ENCODE results near the gene SPDYE6.
"Not testable (repeated sequence)": the region's sequence is repeated elsewhere in the genome, so short reads cannot be mapped to it uniquely, and the experiment has no call there.

SPDYE6 gene

GRCh38 chr7:102356344-102356743 is at the start of gene SPDYE6:
TSS of gene SPDYE6 (minus strand) at chr7:102356444. CDS start at chr7:102356023, 421 bp downstream.
- H3K4me3 ChIP-seq (ENCODE audit: low read depth, low read length): not testable (repeated sequence)

- not testable (repeated sequence) for H3K4me3 ChIP-seq (ENCODE audit: low read depth, low read length)
Observed at GRCh38 chr7:102404862-102405188, 48.6 kb upstream of the SPDYE6 start.

DNA sequence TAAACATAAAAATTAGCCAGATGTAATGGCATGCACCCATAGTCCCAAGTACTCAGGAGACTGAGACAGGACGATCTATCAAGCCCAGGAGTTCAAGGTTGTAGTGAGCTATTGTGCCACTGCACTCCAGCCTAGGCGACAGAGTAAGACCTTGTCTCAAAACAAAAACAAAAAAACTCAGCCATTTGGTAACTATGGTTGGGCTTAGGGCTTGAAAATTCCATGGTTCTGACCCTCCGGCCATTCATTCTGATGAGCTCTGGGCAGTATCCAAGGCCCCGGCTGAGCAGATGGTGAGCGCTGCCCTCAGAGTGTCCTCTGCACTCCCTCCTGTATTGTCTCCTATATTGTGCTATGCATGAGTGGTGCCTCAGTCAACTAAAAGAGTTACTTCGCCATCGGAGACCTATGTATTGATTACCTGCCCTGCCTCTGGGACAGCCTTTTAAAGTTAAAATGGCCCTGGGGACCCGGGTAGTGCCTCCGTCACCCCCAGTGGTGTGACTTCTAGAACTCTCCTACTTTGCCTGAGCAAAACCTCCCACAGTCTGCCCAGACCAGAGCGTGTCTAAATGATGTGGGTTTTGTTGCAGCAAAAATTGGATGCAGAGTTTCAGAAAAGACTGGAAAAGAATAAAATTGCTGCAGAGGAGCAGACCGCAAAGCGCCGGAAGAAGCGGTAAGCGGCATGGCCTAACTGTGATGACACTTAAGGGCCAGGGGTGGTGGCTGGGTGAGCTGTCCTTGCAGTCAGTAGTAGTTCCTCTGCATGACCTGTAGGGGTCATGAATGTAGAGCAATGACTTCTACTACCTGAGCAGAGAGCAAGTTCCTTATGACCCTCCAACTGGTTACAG is 48.0 kb upstream of the SPDYE6 start:
- no peak overlapping the region for H3K4me3 ChIP-seq (ENCODE audit: low read depth, low read length)

DNA sequence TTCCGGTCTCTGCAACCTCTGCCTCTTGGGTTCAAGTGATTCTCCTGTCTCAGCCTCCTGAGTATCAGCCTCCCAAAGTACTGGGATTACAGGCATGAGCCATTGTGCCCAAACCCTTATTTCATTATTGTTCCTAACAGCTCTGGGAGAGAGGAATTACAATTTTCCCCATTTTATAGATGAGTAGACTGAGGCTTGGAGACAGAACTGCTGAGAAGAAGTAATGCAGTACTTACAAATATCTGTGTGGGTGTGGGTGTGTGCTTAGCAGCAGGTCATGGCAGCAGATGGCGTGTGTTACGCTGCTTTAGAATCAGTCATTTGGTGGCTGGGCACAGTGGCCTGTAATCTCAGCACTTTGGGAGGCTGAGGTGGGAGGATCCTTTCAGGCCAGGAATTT is 47.3 kb upstream of the SPDYE6 start:
- no peak overlapping the region for H3K4me3 ChIP-seq (ENCODE audit: low read depth, low read length)

- H3K4me3 ChIP-seq (ENCODE audit: low read depth, low read length): no peak overlapping the region
Observed at GRCh38 chr7:102400360-102400759, 44.1 kb upstream of the SPDYE6 start.

- H3K4me3 ChIP-seq (ENCODE audit: low read depth, low read length): no peak overlapping the region
Observed at GRCh38 chr7:102398543-102398942, 42.3 kb upstream of the SPDYE6 start.

DNA sequence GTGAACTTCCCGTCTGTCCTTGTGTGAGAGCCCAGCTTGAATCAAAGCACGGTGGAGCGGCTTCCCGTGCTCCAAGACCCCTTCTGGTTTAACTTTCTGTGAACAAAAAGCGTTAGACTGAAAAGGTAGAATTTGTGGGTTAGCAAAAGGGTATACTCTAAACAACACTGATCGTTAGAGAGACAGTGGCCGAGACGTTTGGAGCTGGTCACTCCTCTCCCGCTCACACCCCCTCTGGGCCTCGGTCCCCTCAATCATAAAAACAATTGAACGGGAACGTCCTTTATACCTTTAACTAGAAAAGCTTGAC is 40.4 kb upstream of the SPDYE6 start:
- H3K4me3 ChIP-seq (ENCODE audit: low read depth, low read length): peak overlapping the region; percentile 71

GRCh38 chr7:102395873-102396709 is 39.8 kb upstream of the SPDYE6 start, which contains the start of gene PRKRIP1:
TSS of gene PRKRIP1 (plus strand) at chr7:102396363. CDS start at chr7:102396412, 49 bp downstream.
- H3K4me3 ChIP-seq (ENCODE audit: low read depth, low read length): peak within 1 kb of the TSS; percentile 71

DNA sequence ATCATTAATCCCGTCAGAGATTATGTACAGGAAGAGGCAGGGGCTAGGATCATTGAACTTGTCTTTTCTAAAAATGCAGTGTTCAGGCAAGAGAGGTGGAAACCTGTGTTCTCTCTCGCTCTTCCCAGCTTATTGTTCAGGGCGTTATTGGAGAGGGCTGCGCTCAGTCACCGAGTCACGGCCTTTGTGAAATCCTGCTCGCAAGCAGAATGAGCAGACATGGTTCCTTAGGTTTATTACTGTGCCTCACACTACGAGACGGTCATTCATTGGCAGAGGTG is 39.3 kb upstream of the SPDYE6 start:
- peak overlapping the region; percentile 71 for H3K4me3 ChIP-seq (ENCODE audit: low read depth, low read length)

GRCh38 chr7:102393467-102393866 is 37.2 kb upstream of the SPDYE6 start:
- H3K4me3 ChIP-seq (ENCODE audit: low read depth, low read length): no peak overlapping the region

GRCh38 chr7:102392330-102392729 is 36.1 kb upstream of the SPDYE6 start:
- no peak overlapping the region for H3K4me3 ChIP-seq (ENCODE audit: low read depth, low read length)

DNA sequence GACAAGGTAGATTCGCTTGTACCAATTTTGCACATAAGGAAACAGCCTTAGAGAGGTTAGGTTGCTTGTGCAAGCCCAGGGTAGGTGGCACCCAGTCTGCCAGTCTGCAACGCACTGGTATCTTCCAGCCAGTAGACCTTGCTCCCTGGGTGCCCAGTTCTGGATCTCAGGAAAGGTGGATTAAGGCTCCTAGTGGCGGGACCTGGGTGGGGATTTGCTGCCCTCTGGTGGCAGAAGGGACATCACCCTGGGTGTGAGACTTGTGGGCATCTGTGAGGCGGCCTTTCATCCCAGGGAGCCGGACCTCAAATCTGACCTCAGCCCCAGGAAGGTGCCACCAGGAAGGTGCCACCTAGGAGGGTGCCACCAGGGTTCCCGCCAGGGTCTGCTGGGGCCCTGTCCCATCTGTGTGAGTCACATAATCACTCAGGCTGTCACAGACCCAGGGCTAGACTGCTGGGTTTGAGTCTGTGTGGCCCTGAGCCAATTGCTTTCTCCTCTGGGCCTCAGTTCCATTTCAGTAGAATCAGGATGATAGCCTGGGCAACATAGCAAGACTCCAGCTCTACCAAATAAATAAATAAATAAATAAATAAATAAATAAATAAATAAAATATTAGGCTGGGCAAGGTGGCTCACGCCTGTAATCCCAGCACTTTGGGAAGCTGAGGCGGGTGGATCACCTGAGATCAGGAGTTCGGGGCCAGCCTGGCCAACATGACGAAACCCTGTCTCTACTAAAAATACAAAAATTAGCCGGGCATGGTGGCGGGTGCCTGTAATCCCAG is 34.6 kb upstream of the SPDYE6 start:
- H3K4me3 ChIP-seq (ENCODE audit: low read depth, low read length): no peak overlapping the region

GRCh38 chr7:102389810-102390209 is 33.6 kb upstream of the SPDYE6 start:
- H3K4me3 ChIP-seq (ENCODE audit: low read depth, low read length): no peak overlapping the region

DNA sequence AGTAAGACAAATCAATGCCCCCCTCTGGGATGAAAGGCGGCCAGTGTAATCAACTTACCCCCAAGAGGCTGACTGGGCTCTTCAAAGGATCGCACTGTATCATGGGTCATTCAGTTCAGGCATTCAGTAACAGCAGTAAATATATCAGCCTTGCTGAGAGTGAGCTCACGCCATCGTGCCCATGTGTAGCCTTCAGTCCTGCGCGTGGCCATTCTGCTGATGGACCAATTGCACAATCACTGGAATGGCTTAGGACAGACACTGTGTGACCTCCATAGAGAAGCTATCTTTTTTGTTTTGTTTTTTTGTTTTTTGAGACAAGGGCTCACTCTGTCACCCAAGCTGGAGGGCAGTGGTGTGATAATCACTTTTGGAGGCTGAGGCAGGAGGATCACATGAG is 30.8 kb upstream of the SPDYE6 start:
- no peak overlapping the region for H3K4me3 ChIP-seq (ENCODE audit: low read depth, low read length)

DNA sequence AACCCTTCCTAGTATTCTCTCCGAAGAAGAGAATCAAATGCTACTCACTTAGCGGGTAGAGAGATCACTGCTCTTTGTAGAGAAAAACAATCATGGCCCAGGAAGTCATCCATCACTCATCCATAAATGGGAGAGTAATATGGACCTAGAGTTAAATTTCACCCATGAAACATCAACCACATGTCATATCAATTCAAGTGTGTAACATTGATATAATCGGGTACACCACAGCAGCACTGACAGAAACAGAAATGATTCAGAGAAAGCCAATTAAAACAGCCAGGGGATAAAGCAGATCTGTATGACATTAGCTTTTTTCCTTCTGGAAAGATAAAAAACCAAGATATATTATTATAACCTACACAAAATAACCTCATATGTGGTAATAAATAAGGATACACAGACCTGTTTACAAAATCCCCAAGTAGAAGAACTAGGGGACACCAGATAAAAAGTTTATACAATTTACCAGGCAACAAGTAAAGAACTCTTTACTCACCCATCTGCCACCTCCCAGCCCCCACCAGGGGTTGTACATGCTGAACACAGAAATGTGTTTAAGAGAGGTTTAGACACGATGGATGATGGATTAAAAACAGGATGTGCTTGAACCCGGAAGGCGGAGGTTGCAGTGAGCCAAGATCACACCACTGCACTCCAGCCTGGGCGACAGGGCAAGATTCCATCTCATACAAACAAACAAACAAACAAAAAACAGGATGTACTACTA is 25.6 kb upstream of the SPDYE6 start:
- not testable (repeated sequence) for H3K4me3 ChIP-seq (ENCODE audit: low read depth, low read length)

GRCh38 chr7:102380837-102381236 is 24.6 kb upstream of the SPDYE6 start:
- not testable (repeated sequence) for H3K4me3 ChIP-seq (ENCODE audit: low read depth, low read length)

- H3K4me3 ChIP-seq (ENCODE audit: low read depth, low read length): no peak overlapping the region
Observed at GRCh38 chr7:102376964-102377466, 20.8 kb upstream of the SPDYE6 start.

- H3K4me3 ChIP-seq (ENCODE audit: low read depth, low read length): not testable (repeated sequence)
Observed at GRCh38 chr7:102372796-102373195, 16.6 kb upstream of the SPDYE6 start.

DNA sequence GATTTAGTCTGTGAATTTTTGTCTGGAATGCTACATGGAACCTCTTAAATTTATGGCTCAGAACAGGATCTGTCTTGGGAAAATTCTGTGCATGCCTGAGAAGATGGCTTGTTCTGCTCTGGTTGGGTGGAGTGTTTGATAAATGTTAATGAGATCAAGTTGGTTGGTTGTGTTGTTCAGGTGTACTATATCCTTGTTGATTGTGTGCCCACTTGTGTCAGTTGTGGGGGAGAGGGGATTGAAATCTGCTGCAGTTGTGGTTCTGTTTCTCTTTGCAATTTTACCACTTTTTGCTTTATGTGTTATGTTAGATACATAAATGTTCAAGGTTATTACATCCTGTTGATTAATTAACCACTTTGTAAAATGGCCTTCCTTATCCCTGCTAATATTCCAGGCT is 13.8 kb upstream of the SPDYE6 start:
- not testable (repeated sequence) for H3K4me3 ChIP-seq (ENCODE audit: low read depth, low read length)

DNA sequence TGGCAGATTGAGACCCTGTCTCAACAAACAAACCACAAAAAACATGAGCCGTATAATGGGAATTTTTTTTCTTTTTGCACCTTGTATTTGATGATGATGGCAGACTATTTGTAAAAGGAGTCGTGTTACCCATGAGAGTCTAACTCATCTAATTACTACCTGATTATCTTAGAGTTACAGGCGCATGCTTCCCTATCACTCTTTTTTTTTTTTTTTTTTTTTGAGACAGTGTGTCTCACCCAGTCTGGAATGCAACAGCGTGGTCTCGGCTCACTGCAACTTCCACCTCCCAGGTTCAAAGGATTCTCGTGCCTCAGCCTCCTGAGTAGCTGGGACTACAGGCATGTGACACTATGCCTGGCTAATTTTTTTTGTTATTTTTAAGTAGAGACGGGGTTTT is 9.1 kb upstream of the SPDYE6 start:
- not testable (repeated sequence) for H3K4me3 ChIP-seq (ENCODE audit: low read depth, low read length)

DNA sequence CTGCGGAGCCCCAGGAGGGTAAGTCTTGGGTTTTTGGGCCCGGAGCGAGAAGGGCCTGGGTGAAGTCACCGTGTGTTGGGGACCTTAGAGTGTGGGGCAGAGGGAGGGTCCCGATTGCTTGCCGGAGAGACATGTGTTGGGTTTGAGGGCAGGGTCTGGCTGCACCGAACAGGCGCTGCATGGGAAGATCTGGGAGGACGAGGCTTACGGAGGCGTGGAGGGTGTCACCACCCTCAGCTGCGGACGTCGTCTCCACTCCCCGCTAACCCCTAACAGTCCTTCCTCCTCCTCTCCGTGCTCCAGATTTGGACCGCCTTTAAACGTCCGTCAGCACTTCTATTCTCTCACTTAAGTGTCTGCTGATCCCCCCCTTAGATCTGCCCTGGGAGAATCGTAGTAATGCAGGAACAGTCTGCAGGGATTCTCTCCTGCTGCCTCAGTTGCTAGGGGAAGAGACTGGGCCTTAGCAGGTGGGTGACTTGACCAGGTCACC is 8.2 kb upstream of the SPDYE6 start:
- peak overlapping the region; percentile 51 for H3K4me3 ChIP-seq (ENCODE audit: low read depth, low read length)
